SU-DHL-6 (cell line): ENCODE results near the gene BLMH.

Experiments
- H2AFZ ChIP-seq: fragments of 200-600 bp; sonication (generic); 2 replicates; pipeline ENCODE4 v1.6.1; 2014; ENCODE audit warnings: low read depth, mild to moderate bottlenecking, moderate library complexity, mixed read lengths, antibody characterized with exemption, low read length; ENCODE audit not compliant: severe bottlenecking
- H3F3A ChIP-seq: fragments of 200-600 bp; shearing (Covaris generic); 2 replicates; pipeline ENCODE4 v1.6.0; 2016; ENCODE audit warnings: antibody characterized with exemption, mild to moderate bottlenecking; ENCODE audit not compliant: insufficient read depth
- H3K27ac ChIP-seq: fragments of 200-600 bp; sonication (generic); 2 replicates; pipeline ENCODE4 v1.5.1; 2016; ENCODE audit warnings: low read depth, mild to moderate bottlenecking, low read length, moderate library complexity, mixed read lengths
- H3K27me3 ChIP-seq: fragments of 200-600 bp; sonication (generic), shearing (Covaris generic); 2 replicates; pipeline ENCODE4 v1.6.0; 2014; ENCODE audit warnings: mild to moderate bottlenecking, low read length
- H3K36me3 ChIP-seq: fragments of 200-600 bp; sonication (generic); 2 replicates; pipeline ENCODE4 v1.6.1; 2014; ENCODE audit warnings: mild to moderate bottlenecking, low read length, mixed read lengths
- H3K4me2 ChIP-seq: fragments of 300-600, 200-600 bp; shearing (Covaris generic), sonication (generic); 2 replicates; pipeline ENCODE4 v1.6.0; 2014; ENCODE audit warnings: low read length, low read depth, mild to moderate bottlenecking; ENCODE audit not compliant: poor library complexity, severe bottlenecking
- H3K4me3 ChIP-seq: fragments of 200-600 bp; sonication (generic); 2 replicates; pipeline ENCODE4 v1.5.1; 2014; ENCODE audit warnings: antibody characterized with exemption, low read length, mild to moderate bottlenecking, mixed read lengths; ENCODE audit not compliant: insufficient read depth, poor library complexity, severe bottlenecking
- H3K79me2 ChIP-seq: fragments of 200-600 bp; sonication (generic); 2 replicates; pipeline ENCODE4 v1.6.1; 2014; ENCODE audit warnings: mild to moderate bottlenecking, low read length, moderate library complexity; ENCODE audit not compliant: insufficient read depth
- H3K9ac ChIP-seq: fragments of 200-600 bp; sonication (generic); 2 replicates; pipeline ENCODE4 v1.7.0; 2014; ENCODE audit warnings: mild to moderate bottlenecking, low read length
- H3K9me2 ChIP-seq: fragments of 200-600 bp; sonication (generic); replicated peaks from 2 replicates; pipeline ENCODE4 v1.6.1; 2014; ENCODE audit warnings: low read length; ENCODE audit not compliant: insufficient read depth
- H3K9me3 ChIP-seq: fragments of 200-600 bp; sonication (generic); 2 replicates; pipeline ENCODE4 v1.6.1; 2014; ENCODE audit warnings: low read length, mixed read lengths; ENCODE audit not compliant: insufficient read depth
- H4K20me1 ChIP-seq: fragments of 200-600 bp; sonication (generic); 2 replicates; pipeline ENCODE4 v1.6.1; 2014; ENCODE audit warnings: low read depth, mild to moderate bottlenecking, antibody characterized with exemption, low read length, moderate library complexity, mixed read lengths
- EZH2phosphoT487 ChIP-seq: fragments of 200-600 bp; sonication (generic), shearing (Covaris generic); conservative IDR thresholded peaks from 2 replicates; pipeline ENCODE4 v1.6.1; 2018; ENCODE audit warnings: mild to moderate bottlenecking, antibody characterized with exemption, low read length, moderate library complexity, mixed read lengths
- TF ChIP-seq, protein P1 (sequence below): fragments of 200-600 bp; sonication (generic); IDR thresholded peaks from one replicate; pipeline ENCODE4 v1.5.1; 2017; ENCODE audit warnings: antibody characterized with exemption, mild to moderate bottlenecking, low read length, moderate library complexity; ENCODE audit not compliant: insufficient read depth, poor library complexity, severe bottlenecking

Gene BLMH

DNA sequence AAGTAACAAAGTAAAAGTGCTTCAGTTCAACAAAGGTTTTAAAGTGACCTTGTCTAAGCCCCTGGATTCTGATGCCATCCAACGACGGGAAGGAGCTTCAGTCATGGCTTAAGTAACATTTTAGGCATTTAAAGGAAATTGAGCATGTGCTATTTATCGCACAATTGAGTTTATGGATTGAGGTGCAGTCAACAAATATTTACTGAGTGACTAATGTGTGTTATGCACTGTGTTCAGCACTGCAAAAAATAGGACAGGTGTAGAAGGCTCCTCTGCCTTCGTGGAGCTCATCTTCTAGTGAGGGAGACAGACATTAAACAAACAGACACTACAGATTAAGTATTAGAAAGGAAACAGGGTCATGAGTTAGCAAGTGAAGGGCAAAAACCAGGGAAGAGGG lies 29.6 kb upstream of the BLMH start:
- Histone ChIP-seq H3K4me2 (no peak overlapping the region), H3K9me2 (no peaks in the 10 kb centered on the region), H3K4me3 (no peak overlapping the region), H4K20me1 (no peaks in the 10 kb centered on the region), H3K9me3 (no peaks in the 10 kb centered on the region), H3F3A (peaks cover 39% of the 10 kb centered on the region), H3K27ac (peak overlapping the region; percentile 84), H3K79me2 (no peaks in the 10 kb centered on the region), H3K36me3 (no peaks in the 10 kb centered on the region), H2AFZ (no peak overlapping the region), H3K9ac (no peak overlapping the region), H3K27me3 (no peaks in the 10 kb centered on the region)
- no peak for TF ChIP-seq EZH2phosphoT487
- TF ChIP-seq, protein P1, sequence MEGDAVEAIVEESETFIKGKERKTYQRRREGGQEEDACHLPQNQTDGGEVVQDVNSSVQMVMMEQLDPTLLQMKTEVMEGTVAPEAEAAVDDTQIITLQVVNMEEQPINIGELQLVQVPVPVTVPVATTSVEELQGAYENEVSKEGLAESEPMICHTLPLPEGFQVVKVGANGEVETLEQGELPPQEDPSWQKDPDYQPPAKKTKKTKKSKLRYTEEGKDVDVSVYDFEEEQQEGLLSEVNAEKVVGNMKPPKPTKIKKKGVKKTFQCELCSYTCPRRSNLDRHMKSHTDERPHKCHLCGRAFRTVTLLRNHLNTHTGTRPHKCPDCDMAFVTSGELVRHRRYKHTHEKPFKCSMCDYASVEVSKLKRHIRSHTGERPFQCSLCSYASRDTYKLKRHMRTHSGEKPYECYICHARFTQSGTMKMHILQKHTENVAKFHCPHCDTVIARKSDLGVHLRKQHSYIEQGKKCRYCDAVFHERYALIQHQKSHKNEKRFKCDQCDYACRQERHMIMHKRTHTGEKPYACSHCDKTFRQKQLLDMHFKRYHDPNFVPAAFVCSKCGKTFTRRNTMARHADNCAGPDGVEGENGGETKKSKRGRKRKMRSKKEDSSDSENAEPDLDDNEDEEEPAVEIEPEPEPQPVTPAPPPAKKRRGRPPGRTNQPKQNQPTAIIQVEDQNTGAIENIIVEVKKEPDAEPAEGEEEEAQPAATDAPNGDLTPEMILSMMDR: no peak

DNA sequence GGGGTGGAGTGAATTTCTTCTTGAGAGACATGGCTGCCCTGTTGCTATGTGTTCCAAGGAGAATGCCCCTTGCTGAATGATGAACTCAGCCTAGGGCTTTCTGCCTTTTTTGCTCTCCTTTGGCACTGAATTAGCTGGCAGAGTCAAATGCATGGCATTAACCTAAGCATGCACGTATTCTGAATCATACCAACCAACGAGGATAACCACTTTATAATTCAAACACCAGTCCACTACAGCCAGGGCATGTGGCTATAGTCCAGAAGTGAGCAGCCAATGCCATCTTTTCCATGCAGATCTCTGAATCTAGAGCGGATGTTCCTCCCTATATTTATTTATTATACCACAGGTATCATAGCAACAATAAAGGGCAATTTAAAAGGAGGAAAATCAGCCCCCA lies 26.4 kb upstream of the BLMH start:
- Histone ChIP-seq H2AFZ (no peak overlapping the region), H3K79me2 (no peaks in the 10 kb centered on the region), H3K27me3 (no peaks in the 10 kb centered on the region), H3F3A (peaks cover 18% of the 10 kb centered on the region), H3K27ac (no peak overlapping the region), H3K9ac (no peak overlapping the region), H3K4me2 (no peak overlapping the region), H3K4me3 (no peak overlapping the region), H3K36me3 (no peaks in the 10 kb centered on the region), H3K9me2 (no peaks in the 10 kb centered on the region), H3K9me3 (no peaks in the 10 kb centered on the region), H4K20me1 (no peaks in the 10 kb centered on the region)
- TF ChIP-seq, protein P1: no peak
- no peak for TF ChIP-seq EZH2phosphoT487

DNA sequence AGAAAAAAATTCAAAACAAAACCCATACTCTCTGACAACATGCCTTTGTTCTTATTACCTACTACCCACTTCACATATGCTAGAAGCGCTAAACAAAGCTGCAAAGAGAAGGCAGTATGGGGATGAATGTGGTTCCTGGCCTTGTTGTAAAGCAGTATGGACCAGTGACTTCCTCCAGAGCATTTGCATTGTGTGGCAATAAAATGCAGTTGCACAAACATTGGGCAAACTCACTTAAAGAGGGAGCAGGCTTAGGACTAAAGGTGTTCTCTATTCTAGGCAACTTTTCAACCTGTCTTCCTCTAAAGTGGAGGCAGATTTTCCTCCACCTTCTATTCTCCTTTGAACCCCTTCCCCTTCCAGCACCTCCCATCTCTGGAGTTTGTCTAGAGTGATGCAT lies 25.0 kb upstream of the BLMH start:
- no peak overlapping the region for H3K27ac ChIP-seq
- H3K9me3 ChIP-seq: no peaks in the 10 kb centered on the region
- H3K9ac ChIP-seq: no peak overlapping the region
- no peaks in the 10 kb centered on the region for H3K9me2 ChIP-seq
- no peaks in the 10 kb centered on the region for H3K79me2 ChIP-seq
- H4K20me1 ChIP-seq: no peaks in the 10 kb centered on the region
- H3F3A ChIP-seq: peaks cover 6% of the 10 kb centered on the region
- H3K27me3 ChIP-seq: no peaks in the 10 kb centered on the region
- TF ChIP-seq, protein P1: no peak
- TF ChIP-seq EZH2phosphoT487: no peak
- no peaks in the 10 kb centered on the region for H3K36me3 ChIP-seq
- H3K4me2 ChIP-seq: no peak overlapping the region
- no peak overlapping the region for H2AFZ ChIP-seq
- no peak overlapping the region for H3K4me3 ChIP-seq

DNA sequence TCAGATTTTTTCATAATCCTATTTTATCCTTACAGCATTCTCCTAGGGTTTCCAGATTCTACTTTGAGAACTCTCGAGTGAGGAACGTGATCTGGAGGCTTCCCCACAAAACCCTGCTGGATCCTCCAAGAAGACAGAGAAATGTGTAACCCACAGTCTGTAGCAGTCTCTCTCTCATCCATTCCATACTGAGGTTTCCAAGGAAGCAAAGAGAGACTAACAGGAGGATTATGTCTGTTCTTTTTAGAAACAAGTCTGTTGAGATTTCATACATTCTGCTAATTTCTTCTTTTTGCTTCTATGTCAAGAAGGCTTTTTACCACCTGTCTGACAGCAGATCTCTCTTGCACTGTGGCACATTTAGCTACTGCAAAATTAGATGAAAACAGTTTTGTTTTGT lies 23.4 kb upstream of the BLMH start:
- Histone ChIP-seq H3K9me2 (no peaks in the 10 kb centered on the region), H3K4me2 (no peak overlapping the region), H3K9me3 (no peaks in the 10 kb centered on the region), H3K36me3 (no peaks in the 10 kb centered on the region), H3K79me2 (no peaks in the 10 kb centered on the region), H2AFZ (no peak overlapping the region), H4K20me1 (no peaks in the 10 kb centered on the region), H3K27me3 (no peaks in the 10 kb centered on the region), H3K4me3 (no peak overlapping the region), H3K9ac (no peak overlapping the region), H3K27ac (no peak overlapping the region), H3F3A (no peaks in the 10 kb centered on the region)
- TF ChIP-seq, protein P1: no peak
- TF ChIP-seq EZH2phosphoT487: no peak
